GM23338 (cell line): ENCODE measurements around the gene SNX5.

Experiments
- NANOG ChIP-seq: IDR thresholded peaks from 2 replicates; pipeline ENCODE4 v1.6.1; 2016; ENCODE audit warnings: antibody characterized with exemption, borderline replicate concordance
- TF ChIP-seq, protein P1 (sequence below), 2 experiments: fragments of 200-600 bp in 1 of 2; sonication (generic) in 1 of 2; conservative IDR thresholded peaks; 2 replicates each; pipeline versions ENCODE4 v1.5.1 to v1.6.1; 2016 to 2017; ENCODE audit warnings: antibody characterized with exemption in 2 of 2, low read depth in 2 of 2, mild to moderate bottlenecking in 2 of 2, moderate library complexity in 1 of 2

DNA sequence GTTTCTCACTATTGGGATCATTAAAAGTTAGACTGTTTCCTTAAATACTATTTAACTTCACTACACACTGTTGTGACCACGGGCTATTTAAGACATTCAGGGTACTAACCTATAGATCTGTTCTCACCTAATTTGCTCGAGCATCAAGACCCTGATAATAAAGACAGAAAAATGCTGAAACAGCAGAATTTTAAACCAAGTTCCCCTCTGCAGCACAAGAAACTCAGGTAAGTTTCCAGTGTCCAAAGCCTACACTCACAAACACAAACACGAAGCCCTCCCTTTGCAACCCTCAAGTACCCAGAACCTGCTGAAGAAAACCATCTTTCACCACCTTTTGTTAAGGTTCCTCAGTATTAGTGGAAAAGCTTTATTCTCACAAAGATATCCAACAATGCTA is 4.0 kb downstream of the SNX5 start:
- no peak for TF ChIP-seq NANOG
- TF ChIP-seq, protein P1, sequence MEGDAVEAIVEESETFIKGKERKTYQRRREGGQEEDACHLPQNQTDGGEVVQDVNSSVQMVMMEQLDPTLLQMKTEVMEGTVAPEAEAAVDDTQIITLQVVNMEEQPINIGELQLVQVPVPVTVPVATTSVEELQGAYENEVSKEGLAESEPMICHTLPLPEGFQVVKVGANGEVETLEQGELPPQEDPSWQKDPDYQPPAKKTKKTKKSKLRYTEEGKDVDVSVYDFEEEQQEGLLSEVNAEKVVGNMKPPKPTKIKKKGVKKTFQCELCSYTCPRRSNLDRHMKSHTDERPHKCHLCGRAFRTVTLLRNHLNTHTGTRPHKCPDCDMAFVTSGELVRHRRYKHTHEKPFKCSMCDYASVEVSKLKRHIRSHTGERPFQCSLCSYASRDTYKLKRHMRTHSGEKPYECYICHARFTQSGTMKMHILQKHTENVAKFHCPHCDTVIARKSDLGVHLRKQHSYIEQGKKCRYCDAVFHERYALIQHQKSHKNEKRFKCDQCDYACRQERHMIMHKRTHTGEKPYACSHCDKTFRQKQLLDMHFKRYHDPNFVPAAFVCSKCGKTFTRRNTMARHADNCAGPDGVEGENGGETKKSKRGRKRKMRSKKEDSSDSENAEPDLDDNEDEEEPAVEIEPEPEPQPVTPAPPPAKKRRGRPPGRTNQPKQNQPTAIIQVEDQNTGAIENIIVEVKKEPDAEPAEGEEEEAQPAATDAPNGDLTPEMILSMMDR (conservative IDR thresholded peaks at IDR 0.05; ENCODE audit: low read depth in 2 of 2), result no peak
